H1 (cell line): Measurements from ENCODE around the gene IGFALS. TPM values are rescaled to one million over a fixed set of nuclear protein-coding genes. Genes with fewer than 3 reads are reported as not detected.
A peak's percentile ranks its signal among the peaks of the same experiment; 100 is the strongest.

Experiments
- CTCF ChIA-PET: fragments of 300-600 bp; sonication (Branson Sonifier 250); formaldehyde crosslinking; loops from one replicate; lab custom pipeline; 2021; ENCODE audit not compliant: partially characterized antibody; lab: Charles Lee
- POLR2A ChIA-PET: fragments of 300-600 bp; sonication (Branson Sonifier 250); formaldehyde crosslinking; loops from one replicate; lab custom pipeline; 2021; ENCODE audit warnings: inconsistent platforms; ENCODE audit not compliant: partially characterized antibody; lab: Charles Lee
- DNase-seq, 2 experiments: peaks; one replicate each; pipeline versions ENCODE4 v3.0.0 to v3.0.0-alpha.2; 2010 to 2022; ENCODE audit warnings: low spot score in 2 of 2, low read depth in 1 of 2, mixed read lengths in 1 of 2
- FAIRE-seq: peaks from 2 replicates; lab custom pipeline; 2011; peaks lifted over from hg19 to GRCh38; lab: Jason Lieb, UNC
- H2AFZ ChIP-seq: 2 replicates; pipeline ENCODE4 v1.8.1; 2012; ENCODE audit warnings: low read length, inconsistent platforms
- H2AK5ac ChIP-seq: 2 replicates; pipeline ENCODE4 v1.6.1; 2013; ENCODE audit warnings: low read depth, low read length
- H2BK120ac ChIP-seq: replicated peaks from 2 replicates; pipeline ENCODE3; 2013; ENCODE audit warnings: low read depth, low read length, inconsistent platforms
- H2BK12ac ChIP-seq: 2 replicates; pipeline ENCODE4 v1.6.1; 2013; ENCODE audit warnings: low read depth, low read length
- H2BK15ac ChIP-seq: 2 replicates; pipeline ENCODE4 v1.6.1; 2013; ENCODE audit warnings: low read length
- H2BK20ac ChIP-seq: 2 replicates; pipeline ENCODE4 v1.6.1; 2013; ENCODE audit warnings: low read length
- H2BK5ac ChIP-seq: 2 replicates; pipeline ENCODE4 v1.6.1; 2013; ENCODE audit warnings: low read depth, low read length
- H3K14ac ChIP-seq: 2 replicates; pipeline ENCODE4 v1.6.1; 2013; ENCODE audit warnings: inconsistent platforms; ENCODE audit not compliant: insufficient read length
- H3K18ac ChIP-seq: 2 replicates; pipeline ENCODE4 v1.6.1; 2013; ENCODE audit warnings: low read length; ENCODE audit errors: extremely low read depth
- H3K23ac ChIP-seq: 2 replicates; pipeline ENCODE4 v1.6.1; 2013; ENCODE audit warnings: inconsistent platforms; ENCODE audit not compliant: insufficient read length
- H3K23me2 ChIP-seq: 2 replicates; pipeline ENCODE4 v1.6.1; 2013; ENCODE audit warnings: low read depth, low read length
- H3K27ac ChIP-seq: 2 replicates; pipeline ENCODE4 v1.6.1; 2011; ENCODE audit warnings: low read depth, low read length, inconsistent platforms
- H3K27me3 ChIP-seq, 4 experiments: replicated peaks in 1 of 4; 1 replicate in 1 of 4; 2 replicates in 3 of 4; pipeline versions ENCODE4 v1.6.1 to v1.8.1; 2011 to 2013; ENCODE audit warnings: low read length in 3 of 4, mild to moderate bottlenecking in 3 of 4, inconsistent platforms in 2 of 4, mixed read lengths in 2 of 4, moderate library complexity in 1 of 4; ENCODE audit not compliant: control insufficient read depth in 3 of 4, insufficient read depth in 3 of 4; ENCODE audit errors: extremely low read depth in 1 of 4
- H3K36me3 ChIP-seq, 4 experiments: 2 replicates each; pipeline versions ENCODE4 v1.6.1 to v1.8.1; 2011 to 2013; ENCODE audit warnings: mild to moderate bottlenecking in 4 of 4, low read length in 3 of 4, moderate library complexity in 2 of 4, control low read depth in 1 of 4, inconsistent platforms in 1 of 4; ENCODE audit not compliant: insufficient read depth in 4 of 4, control insufficient read depth in 2 of 4
- H3K4ac ChIP-seq: replicated peaks from 2 replicates; pipeline ENCODE3; 2013; ENCODE audit warnings: low read length, low read depth, mixed read lengths, inconsistent platforms; ENCODE audit not compliant: insufficient read length
- H3K4me1 ChIP-seq, 4 experiments: replicated peaks in 1 of 4; 1 replicate in 1 of 4; 2 replicates in 3 of 4; pipeline versions ENCODE4 v1.6.1 to v1.8.1; 2011 to 2013; ENCODE audit warnings: low read length in 3 of 4, inconsistent platforms in 2 of 4, mixed read lengths in 1 of 4; ENCODE audit not compliant: insufficient read depth in 4 of 4, control insufficient read depth in 3 of 4
- H3K4me2 ChIP-seq, 2 experiments: 2 replicates each; pipeline versions ENCODE4 v1.6.1 to v1.8.1; 2011 to 2013; ENCODE audit warnings: low read depth in 2 of 2, low read length in 2 of 2, control low read depth in 1 of 2, inconsistent platforms in 1 of 2, mild to moderate bottlenecking in 1 of 2; ENCODE audit not compliant: insufficient read depth in 1 of 2
- H3K4me3 ChIP-seq, 4 experiments: fragments of 200-600, 300-600 bp in 1 of 4; sonication (generic), shearing (Covaris generic), sonication (Bioruptor Twin) in 1 of 4; 2 replicates each; pipeline versions ENCODE4 v1.5.1 to v1.8.1; 2011 to 2016; ENCODE audit warnings: low read length in 4 of 4, low read depth in 3 of 4, control low read depth in 2 of 4, inconsistent platforms in 2 of 4, mild to moderate bottlenecking in 2 of 4, mixed read lengths in 1 of 4, moderate library complexity in 1 of 4; ENCODE audit not compliant: insufficient read depth in 2 of 4; ENCODE audit errors: extremely low read depth in 1 of 4
- H3K56ac ChIP-seq: replicated peaks from 2 replicates; pipeline ENCODE3; 2013; ENCODE audit warnings: low read depth, mild to moderate bottlenecking, mixed read lengths, low read length, inconsistent platforms; ENCODE audit not compliant: insufficient read length
- H3K79me1 ChIP-seq: 2 replicates; pipeline ENCODE4 v1.6.1; 2013; ENCODE audit warnings: low read depth, low read length, control low read depth
- H3K79me2 ChIP-seq, 2 experiments: 2 replicates each; pipeline versions ENCODE4 v1.6.1 to v1.8.1; 2012 to 2013; ENCODE audit warnings: low read length in 2 of 2, mild to moderate bottlenecking in 2 of 2, inconsistent platforms in 1 of 2; ENCODE audit not compliant: insufficient read depth in 2 of 2, control insufficient read depth in 1 of 2
- H3K9ac ChIP-seq, 4 experiments: replicated peaks in 1 of 4; 1 replicate in 1 of 4; 2 replicates in 3 of 4; pipeline versions ENCODE4 v1.6.1 to v1.8.1; 2011 to 2013; ENCODE audit warnings: low read depth in 3 of 4, low read length in 3 of 4, control low read depth in 2 of 4, mild to moderate bottlenecking in 2 of 4, moderate library complexity in 2 of 4, inconsistent platforms in 1 of 4; ENCODE audit errors: extremely low read depth in 1 of 4
- H3K9me3 ChIP-seq, 2 experiments: 2 replicates each; pipeline versions ENCODE4 v1.6.1 to v1.8.1; 2012 to 2013; ENCODE audit warnings: mild to moderate bottlenecking in 2 of 2, moderate library complexity in 2 of 2, control low read depth in 1 of 2, inconsistent platforms in 1 of 2, low read depth in 1 of 2, low read length in 1 of 2, mixed read lengths in 1 of 2; ENCODE audit not compliant: insufficient read depth in 2 of 2
- H4K20me1 ChIP-seq, 2 experiments: replicated peaks in 1 of 2; 2 replicates each; pipeline versions ENCODE3 to v1.8.1; 2011 to 2013; ENCODE audit warnings: inconsistent platforms in 2 of 2, low read length in 2 of 2, mild to moderate bottlenecking in 1 of 2; ENCODE audit not compliant: insufficient read depth in 2 of 2, control insufficient read depth in 1 of 2
- H4K5ac ChIP-seq: 2 replicates; pipeline ENCODE4 v1.6.1; 2013; ENCODE audit warnings: low read length, low read depth, mixed read lengths, inconsistent platforms; ENCODE audit not compliant: insufficient read length
- H4K8ac ChIP-seq: 2 replicates; pipeline ENCODE4 v1.8.0; 2013; ENCODE audit warnings: mild to moderate bottlenecking, moderate library complexity, low read length, inconsistent platforms; ENCODE audit not compliant: insufficient read depth; ENCODE audit errors: extremely low read depth
- H4K91ac ChIP-seq: replicated peaks from 2 replicates; pipeline ENCODE3; 2013; ENCODE audit warnings: low read length, mixed read lengths, inconsistent platforms; ENCODE audit not compliant: insufficient read length
- ASH2L ChIP-seq: fragments of 200-600, 300-600 bp; sonication (generic); IDR thresholded peaks from one replicate; pipeline ENCODE4 v1.7.1; 2017; ENCODE audit warnings: low read length
- BCL11A ChIP-seq, 2 experiments: IDR thresholded peaks; one replicate each; pipeline ENCODE4 v1.6.1; 2011; ENCODE audit warnings: low read depth in 2 of 2, low read length in 2 of 2, mild to moderate bottlenecking in 2 of 2
- CBX8 ChIP-seq: fragments of 300-800, 300-1000 bp; sonication (generic); IDR thresholded peaks from 2 replicates; pipeline ENCODE4 v1.7.1; 2016; ENCODE audit warnings: low read depth, low read length, borderline replicate concordance
- CREB1 ChIP-seq: IDR thresholded peaks from 2 replicates; pipeline ENCODE4 v1.6.1; 2012; ENCODE audit warnings: inconsistent platforms
- CTBP2 ChIP-seq: IDR thresholded peaks from 2 replicates; pipeline ENCODE4 v1.7.0; 2011; ENCODE audit warnings: borderline replicate concordance, mild to moderate bottlenecking, moderate library complexity, mixed read lengths, low read length; ENCODE audit not compliant: insufficient read depth, insufficient read length
- PHF8 ChIP-seq: fragments of 200-600 bp; sonication (generic); conservative IDR thresholded peaks from 2 replicates; pipeline ENCODE4 v1.7.1; 2012; ENCODE audit warnings: low read depth, mild to moderate bottlenecking, inconsistent platforms, low read length, moderate library complexity
- RXRA ChIP-seq: IDR thresholded peaks from 2 replicates; pipeline ENCODE4 v1.6.1; 2011; ENCODE audit warnings: low read depth, mild to moderate bottlenecking, low read length, moderate library complexity; ENCODE audit not compliant: insufficient read depth
- SIN3A ChIP-seq, 2 experiments: IDR thresholded peaks in 1 of 2; conservative IDR thresholded peaks in 1 of 2; 2 replicates each; pipeline ENCODE4 v1.6.1; 2011 to 2012; ENCODE audit warnings: low read length in 2 of 2, improper control_type of control experiment in 1 of 2, low read depth in 1 of 2, mild to moderate bottlenecking in 1 of 2
- ZNF274 ChIP-seq: IDR thresholded peaks from 2 replicates; pipeline ENCODE4 v1.7.0; 2012; ENCODE audit warnings: low read length, borderline replicate concordance; ENCODE audit errors: extremely low read depth
- WGBS, 2 experiments: shearing (Covaris generic) in 1 of 2; methylation state at CpG; one replicate each; pipeline versions ENCODE4 v1.1.6 to v1.1.7; 2013 to 2015; ENCODE audit warnings: low lambda C conversion rate in 2 of 2, mixed read lengths in 2 of 2, inconsistent platforms in 1 of 2, low coverage in 1 of 2, missing lambda C conversion rate in 1 of 2; ENCODE audit not compliant: insufficient replicate concordance in 2 of 2, insufficient coverage in 1 of 2, insufficient read length in 1 of 2; ENCODE audit errors: extremely low coverage in 1 of 2, missing lambda C conversion rate in 1 of 2; 5-methylcytosine and 5-hydroxymethylcytosine counted together
- polyA plus RNA-seq, 7 experiments: library from polyadenylated mRNA; depleted of rRNA in 3 of 7; stranded (reverse) in 5 of 7; unstranded in 2 of 7; fragments of >200 nt in 5 of 7; fragments of 200-250 nt in 2 of 7; gene quantifications; 1 replicate in 5 of 7; 2 replicates in 1 of 7; 4 replicates in 1 of 7; pipeline versions ENCODE4 v1.2.1 to v1.2.3, GENCODE V29; 2011 to 2013; ENCODE audit warnings: missing spikeins in 2 of 7, mixed read lengths in 2 of 7
- total RNA-seq: library from RNA; stranded (reverse); fragmentation: NEBNext Ultra II Directional; extraction: Animal tissue kit (Norgen Biotek cat#: 25700); gene quantifications from 2 replicates; pipeline ENCODE4 v1.2.1, GENCODE V29; 2021
- TF ChIP-seq, protein P1 (sequence below), 3 experiments: IDR thresholded peaks; 1 replicate in 2 of 3; 2 replicates in 1 of 3; pipeline versions ENCODE4 v1.5.1 to v1.6.1; 2011; ENCODE audit warnings: low read length in 3 of 3, mild to moderate bottlenecking in 3 of 3, inconsistent platforms in 2 of 3, low read depth in 1 of 3, moderate library complexity in 1 of 3; ENCODE audit not compliant: insufficient read depth in 1 of 3; ENCODE audit errors: control extremely low read depth in 1 of 3

Gene IGFALS
- total and polyA plus RNA-seq, 2 of the 8 experiments (the other 6 are each of a cell fraction or from before 2014, with no cell fraction given): not detected

GRCh38 chr16:1812732-1813163, 19.2 kb upstream of the IGFALS start:
- Histone ChIP-seq H3K27me3 (no peaks in the 10 kb centered on the region), H3K9ac (no peak overlapping the region), H2BK120ac (no peak overlapping the region), H3K79me2 (no peaks in the 10 kb centered on the region), H3K56ac (no peak overlapping the region), H3K18ac (no peak overlapping the region), H4K8ac (no peak overlapping the region), H3K9me3 (peaks cover 0 to under 1% of the 10 kb centered on the region in 2 experiments; a peak in 1 of 4 replicates), H2BK20ac (no peak overlapping the region), H2BK12ac (no peak overlapping the region), H3K23me2 (no peaks in the 10 kb centered on the region), H2BK15ac (no peak overlapping the region), H3K14ac (no peak overlapping the region), H3K4me2 (no peak overlapping the region), H3K36me3 (peaks cover 0 to 7% (median 3%) of the 10 kb centered on the region in 4 experiments; a peak in 3 of 8 replicates), H3K23ac (no peak overlapping the region), H2BK5ac (no peak overlapping the region), H4K91ac (no peak overlapping the region), H3K4ac (no peak overlapping the region), H2AK5ac (no peak overlapping the region), H4K20me1 (peaks cover 2 to 3% of the 10 kb centered on the region in 2 experiments), H4K5ac (no peak overlapping the region), H3K27ac (no peak overlapping the region), H2AFZ (0 out of 2 replicates have a peak overlapping the region, but pooled peaks have one; percentile 19), H3K4me3 (no peak overlapping the region), H3K79me1 (no peaks in the 10 kb centered on the region), H3K4me1 (no peaks in the 10 kb centered on the region; a peak in 2 of 7 replicates)
- 57% methylated on average over 17 of the region's 17 CpGs; no CpG with 5 or more reads in 1 of the 2 experiments for WGBS, 2 experiments
- ChIA-PET CTCF (interaction anchor here (0.7 to 1.8 kb wide), 3 partner anchors 11 to 50 kb away, joined by 4 to 6 read pairs (median 4); partner anchors contain the start of gene IGFALS), POLR2A (interaction anchor here (0.9 to 2.4 kb wide), 4 partner anchors 15 to 152 kb away, joined by 3 to 7 read pairs (median 4); partner anchors contain the start of genes FAHD1, NUBP2, RPS2 and SPSB3)
- FAIRE-seq (no peak), DNase-seq (no peak)
- TF ChIP-seq CTBP2 (no peak), ZNF274 (no peak), CREB1 (no peak), SIN3A (conservative IDR thresholded peaks at IDR 0.05 in 1 of 2, IDR thresholded peaks at IDR 0.05 in 1 of 2; ENCODE audit: low read depth in 1 of 2, low read length in 2 of 2) (peak in 1 of 2 experiments; percentile 64; a peak in 1 of 4 replicates), PHF8 (no peak), ASH2L (no peak), BCL11A (IDR thresholded peaks at IDR 0.05; ENCODE audit: low read depth in 2 of 2, low read length in 2 of 2) (no peak), RXRA (no peak), CBX8 (no peak)
- TF ChIP-seq, protein P1, sequence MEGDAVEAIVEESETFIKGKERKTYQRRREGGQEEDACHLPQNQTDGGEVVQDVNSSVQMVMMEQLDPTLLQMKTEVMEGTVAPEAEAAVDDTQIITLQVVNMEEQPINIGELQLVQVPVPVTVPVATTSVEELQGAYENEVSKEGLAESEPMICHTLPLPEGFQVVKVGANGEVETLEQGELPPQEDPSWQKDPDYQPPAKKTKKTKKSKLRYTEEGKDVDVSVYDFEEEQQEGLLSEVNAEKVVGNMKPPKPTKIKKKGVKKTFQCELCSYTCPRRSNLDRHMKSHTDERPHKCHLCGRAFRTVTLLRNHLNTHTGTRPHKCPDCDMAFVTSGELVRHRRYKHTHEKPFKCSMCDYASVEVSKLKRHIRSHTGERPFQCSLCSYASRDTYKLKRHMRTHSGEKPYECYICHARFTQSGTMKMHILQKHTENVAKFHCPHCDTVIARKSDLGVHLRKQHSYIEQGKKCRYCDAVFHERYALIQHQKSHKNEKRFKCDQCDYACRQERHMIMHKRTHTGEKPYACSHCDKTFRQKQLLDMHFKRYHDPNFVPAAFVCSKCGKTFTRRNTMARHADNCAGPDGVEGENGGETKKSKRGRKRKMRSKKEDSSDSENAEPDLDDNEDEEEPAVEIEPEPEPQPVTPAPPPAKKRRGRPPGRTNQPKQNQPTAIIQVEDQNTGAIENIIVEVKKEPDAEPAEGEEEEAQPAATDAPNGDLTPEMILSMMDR (IDR thresholded peaks at IDR 0.05; ENCODE audit: control extremely low read depth in 1 of 3, insufficient read depth in 1 of 3, low read depth in 1 of 3, low read length in 3 of 3): peak; percentile 58 to 87 (median 66)
